Measurements from ENCODE around the gene PCDH9.

Gene PCDH9

DNA sequence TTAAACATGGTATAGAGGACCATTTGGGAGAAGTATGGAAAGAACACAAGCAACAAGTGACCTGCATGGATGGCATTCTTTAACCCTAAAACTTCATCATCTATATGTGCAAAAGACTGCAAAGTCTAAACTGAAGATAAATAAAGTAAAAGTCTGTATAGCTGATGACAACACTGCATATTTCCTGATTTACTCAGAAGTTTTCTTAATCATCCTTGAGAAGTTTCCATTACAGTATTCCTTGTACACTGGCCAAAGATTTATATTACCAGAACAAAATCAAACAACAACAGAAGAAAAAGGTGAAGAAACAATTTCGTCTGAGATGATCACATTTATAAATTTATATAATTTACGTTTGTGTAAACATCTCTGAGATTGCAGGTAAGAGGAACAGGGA is 805.7 kb downstream of the PCDH9 start:
- DNase-seq (ENCODE audit: low read depth in 1 of 2, low spot score in 1 of 2) = no peak

DNA sequence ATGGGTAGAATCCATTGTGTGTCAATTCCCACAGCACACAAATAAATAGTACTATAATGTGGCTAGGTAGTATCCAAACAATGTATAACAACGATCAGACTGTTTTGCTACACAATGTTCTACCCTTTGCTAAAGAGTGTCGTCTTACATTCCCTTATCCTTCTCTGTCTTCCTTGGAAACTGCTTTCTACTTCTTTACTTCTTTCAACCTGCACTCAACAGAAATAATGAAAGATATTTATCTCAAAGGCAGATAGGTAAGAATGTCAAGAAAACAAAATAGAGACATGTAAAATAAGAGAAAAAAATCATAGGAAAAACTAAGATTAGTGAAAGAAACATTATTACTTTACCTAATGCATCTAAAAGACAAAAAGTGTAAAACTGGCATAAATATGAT is 814.7 kb downstream of the PCDH9 start:
- no peak for DNase-seq (ENCODE audit: low read depth in 1 of 2, low spot score in 1 of 2)

DNA sequence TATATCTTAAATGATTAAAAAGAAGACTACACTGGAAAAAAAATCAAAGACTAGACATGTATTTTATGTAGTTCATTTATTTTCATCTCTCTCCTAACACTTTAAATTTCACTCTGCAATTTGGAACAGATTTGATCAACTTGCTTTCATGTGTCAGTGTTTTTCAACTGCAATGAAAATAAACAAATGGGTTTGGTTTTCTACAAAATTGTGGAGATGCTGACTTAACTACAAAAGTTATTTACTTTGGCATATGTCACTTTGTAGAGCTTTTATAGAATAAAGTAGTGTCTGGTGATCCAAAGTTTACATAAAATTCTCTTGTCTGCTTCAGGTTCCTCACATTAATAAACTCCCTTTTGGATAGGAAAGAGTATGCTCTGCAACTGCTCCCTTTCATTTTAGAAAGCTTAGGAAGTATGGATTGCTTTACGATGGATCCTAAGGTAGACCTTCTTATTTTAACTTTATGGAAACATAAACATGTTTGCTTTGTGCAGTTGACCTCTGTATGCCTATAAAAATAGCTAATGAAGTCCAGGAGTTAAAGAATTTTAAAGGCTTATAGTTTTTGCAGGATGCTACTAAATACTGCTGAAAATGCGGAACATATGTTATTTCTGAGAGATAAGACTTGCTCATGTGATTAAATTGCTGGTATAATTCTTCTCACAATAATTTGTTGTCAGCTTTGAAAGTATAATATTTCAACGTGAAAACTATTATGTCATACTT is 815.9 kb downstream of the PCDH9 start:
- DNase-seq (ENCODE audit: low read depth in 1 of 2, low spot score in 1 of 2) = no peak

DNA sequence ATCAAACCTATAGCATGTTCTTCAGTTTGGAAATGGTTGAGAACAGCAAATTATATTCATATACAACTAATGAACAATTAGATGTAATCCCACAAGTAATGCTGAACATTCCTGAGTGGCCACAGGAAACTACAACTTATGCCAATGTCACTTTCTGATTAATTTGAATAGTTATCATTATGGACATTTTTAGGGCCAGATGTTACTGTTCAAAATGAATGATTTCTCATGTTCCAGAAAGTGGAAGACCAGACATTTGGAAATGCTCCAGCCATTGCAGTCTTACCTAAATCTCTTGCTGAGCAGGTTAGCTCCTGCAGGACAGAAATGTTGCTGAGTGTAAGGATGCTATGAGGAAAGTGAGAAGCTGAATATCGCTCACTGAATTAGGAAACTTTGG is 819.8 kb downstream of the PCDH9 start:
- DNase-seq (ENCODE audit: low read depth in 1 of 2, low spot score in 1 of 2) = no peak

DNA sequence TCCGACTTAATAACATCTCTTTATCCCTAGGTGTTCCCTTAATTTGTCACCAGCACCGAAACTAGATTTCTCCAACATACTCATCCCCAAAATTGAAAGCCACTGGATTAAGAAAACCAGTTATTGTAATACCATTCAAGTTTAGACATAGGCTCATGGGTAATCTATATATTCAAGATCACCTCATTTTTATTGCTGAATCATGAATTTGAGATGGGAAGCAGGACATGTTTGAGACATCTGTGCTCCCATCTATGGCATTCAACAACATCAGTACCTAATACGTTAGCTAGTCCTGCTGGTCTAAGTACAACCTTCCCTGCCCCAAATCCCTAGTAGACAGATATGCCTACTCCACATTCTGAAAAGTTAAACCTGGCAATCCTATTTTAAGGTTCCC is 820.6 kb downstream of the PCDH9 start:
- DNase-seq (ENCODE audit: low read depth in 1 of 2, low spot score in 1 of 2) = no peak

DNA sequence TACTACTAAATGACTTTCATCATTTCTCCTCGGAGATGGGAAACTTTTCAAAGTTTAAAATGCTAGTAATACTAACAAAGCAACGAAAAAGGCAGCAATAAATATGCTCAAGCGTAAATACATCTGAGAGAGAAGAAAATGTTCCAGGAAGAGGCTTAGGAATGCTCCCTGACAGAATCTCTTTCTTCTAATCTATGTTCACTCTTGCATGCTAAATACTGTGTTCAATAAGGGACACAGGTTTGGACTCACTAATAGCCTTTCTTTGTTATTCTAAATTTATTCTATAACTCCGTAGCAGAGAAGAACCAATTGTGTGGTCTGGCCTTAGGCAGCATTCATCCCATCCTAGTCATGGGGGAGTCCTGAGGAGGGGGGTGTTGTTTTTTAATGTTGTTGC is 823.0 kb downstream of the PCDH9 start:
- no peak for DNase-seq (ENCODE audit: low read depth in 1 of 2, low spot score in 1 of 2)

DNA sequence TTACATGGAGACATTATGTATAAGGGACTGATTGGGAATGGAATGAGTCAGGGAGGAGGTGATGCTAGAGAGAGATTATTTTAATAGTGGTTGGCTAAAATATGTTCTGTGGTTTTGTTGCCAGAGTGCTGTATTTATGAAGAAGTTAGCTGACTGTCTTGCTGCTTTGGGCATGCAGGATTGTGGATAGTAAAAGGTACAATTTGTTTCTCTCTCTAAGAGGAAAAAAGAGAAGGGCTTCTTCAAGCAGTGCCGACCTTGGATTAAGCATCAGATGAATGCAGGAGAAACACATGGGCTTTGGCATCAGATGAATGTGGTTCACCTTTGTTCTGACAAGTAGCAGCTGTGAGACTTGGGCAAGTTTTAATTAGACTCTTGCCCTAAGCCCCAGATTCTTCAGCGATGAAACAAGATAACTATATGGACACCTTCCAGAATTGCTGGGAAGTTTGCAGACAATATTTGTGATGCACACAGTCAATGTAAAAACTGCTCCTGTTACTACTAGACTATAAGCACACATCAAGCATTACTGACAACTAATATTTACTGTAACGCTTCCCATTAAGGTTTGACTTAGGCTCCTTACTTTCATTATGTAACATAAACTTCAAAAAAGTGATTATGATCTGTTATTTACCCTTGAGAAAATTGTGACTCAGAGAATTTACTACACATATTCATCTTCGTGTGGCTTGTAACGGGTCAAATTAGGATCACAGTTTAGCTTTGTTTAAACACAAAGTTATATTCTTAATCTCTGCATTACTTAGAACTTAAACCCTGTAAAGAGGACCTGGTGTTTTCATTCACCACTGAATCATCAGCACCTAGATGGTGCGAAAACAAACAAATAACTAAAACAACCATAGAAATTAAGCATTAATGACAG is 824.0 kb downstream of the PCDH9 start:
- no peak for DNase-seq (ENCODE audit: low read depth in 1 of 2, low spot score in 1 of 2)

DNA sequence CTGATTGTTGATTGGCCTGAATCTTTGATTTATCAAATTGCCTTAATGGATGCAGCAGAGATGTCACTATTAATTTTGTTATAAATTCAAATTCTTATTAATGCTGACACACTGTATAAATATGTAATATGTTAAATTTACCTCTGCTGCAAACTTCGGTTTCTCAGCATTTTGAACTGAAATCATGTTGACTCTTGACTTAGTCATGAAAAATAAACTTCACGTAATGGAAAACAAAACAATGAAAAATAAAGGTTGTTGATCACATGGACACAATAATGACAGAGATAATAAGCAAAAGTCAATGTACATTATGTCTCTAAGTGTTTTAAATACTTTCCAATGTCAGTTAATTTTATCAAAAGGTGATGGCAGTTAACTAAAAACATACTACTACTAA is 827.6 kb downstream of the PCDH9 start:
- DNase-seq (ENCODE audit: low read depth in 1 of 2, low spot score in 1 of 2) = no peak

DNA sequence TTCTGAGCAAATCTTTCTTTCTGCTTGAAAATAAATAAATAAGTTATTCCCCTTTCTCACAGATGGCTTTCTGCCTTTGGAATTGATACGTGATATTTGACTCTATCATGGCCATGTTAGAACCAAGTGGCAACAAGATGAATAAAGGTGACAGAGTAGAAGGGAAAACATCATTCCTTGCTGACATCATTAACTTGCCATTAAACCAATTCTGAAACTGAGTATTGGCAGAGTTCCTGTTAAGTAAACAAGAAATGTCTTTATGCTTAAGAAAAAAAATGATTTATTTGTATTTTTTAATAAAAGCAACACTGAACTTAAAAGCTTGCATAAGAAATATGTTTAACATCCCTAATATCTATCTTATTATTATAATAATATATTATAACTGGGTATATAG is 828.1 kb downstream of the PCDH9 start:
- no peak for DNase-seq (ENCODE audit: low read depth in 1 of 2, low spot score in 1 of 2)

DNA sequence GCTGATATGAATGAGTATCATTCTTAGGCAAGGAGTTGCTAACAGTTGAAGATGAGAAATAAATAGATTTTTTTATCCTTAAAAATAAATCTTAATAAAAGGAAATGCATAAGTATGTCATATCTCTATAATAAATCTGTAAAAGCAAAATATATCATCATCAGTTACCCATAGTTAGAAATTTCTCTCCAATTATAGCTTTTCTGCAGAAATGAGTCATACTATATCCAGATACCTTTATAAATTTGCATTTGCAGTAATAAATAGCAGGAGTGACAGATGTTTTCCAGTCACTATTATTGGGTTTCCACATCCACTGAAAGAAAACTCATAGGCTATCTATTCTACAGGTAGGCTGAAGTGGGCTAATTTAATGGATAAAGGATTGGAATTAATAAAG is 829.8 kb downstream of the PCDH9 start:
- no peak for DNase-seq (ENCODE audit: low read depth in 1 of 2, low spot score in 1 of 2)

DNA sequence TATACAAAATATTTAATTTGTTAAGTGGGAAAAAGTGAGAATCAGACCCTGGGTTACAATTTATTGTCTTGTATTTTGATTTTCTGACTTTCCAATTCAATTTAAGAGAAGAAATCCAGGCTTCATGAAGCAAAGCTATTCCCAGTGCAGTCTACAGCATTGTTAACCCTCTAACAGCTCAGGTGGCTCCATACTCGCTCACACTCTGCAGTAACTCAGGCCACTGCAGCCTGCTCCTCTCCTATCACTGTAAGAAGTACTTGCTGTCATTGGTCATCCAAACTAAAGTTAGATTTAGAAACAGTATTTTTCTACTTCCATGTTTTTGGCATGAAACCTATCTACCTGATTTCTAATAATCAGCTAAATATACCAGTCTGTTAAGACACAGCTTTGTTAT is 830.3 kb downstream of the PCDH9 start:
- DNase-seq (ENCODE audit: low read depth in 1 of 2, low spot score in 1 of 2) = no peak

DNA sequence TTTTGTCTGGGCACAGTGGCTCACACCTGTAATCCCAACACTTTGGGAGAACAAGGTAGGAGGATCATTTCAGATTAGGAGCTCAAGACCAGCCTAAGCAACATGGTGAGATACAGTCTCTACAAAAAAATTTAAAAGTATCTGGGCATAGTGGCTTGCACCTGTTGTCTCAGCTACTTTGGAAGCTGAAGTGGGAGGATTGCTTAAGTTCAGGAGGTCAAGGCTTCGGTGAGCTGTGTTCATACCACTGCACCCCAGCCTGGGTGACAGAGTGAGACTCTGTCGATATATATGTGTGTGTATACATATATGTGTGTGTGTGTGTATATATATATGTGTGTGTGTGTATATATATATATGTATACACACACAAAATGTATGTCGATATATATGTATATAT is 833.0 kb downstream of the PCDH9 start:
- no peak for DNase-seq (ENCODE audit: low read depth in 1 of 2, low spot score in 1 of 2)

DNA sequence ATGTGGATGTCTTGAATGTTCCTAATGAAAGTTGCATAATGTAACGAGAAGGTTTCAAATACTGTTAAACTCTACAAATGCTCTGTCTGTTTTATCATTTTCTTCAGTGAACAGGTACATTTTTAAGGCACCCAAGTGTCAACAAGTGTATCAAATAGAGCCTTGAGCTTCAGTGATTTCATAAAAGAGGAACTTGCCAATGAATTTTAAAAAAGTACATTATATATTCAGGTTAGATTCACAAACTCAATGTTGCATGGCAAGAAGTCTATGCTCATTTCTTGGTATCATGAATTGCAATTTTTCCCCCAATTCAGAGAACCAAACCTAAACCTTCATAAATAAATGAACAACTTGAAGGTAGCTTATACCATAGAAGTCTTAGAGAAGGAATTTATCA is 838.8 kb downstream of the PCDH9 start:
- no peak for DNase-seq (ENCODE audit: low read depth in 1 of 2, low spot score in 1 of 2)

DNA sequence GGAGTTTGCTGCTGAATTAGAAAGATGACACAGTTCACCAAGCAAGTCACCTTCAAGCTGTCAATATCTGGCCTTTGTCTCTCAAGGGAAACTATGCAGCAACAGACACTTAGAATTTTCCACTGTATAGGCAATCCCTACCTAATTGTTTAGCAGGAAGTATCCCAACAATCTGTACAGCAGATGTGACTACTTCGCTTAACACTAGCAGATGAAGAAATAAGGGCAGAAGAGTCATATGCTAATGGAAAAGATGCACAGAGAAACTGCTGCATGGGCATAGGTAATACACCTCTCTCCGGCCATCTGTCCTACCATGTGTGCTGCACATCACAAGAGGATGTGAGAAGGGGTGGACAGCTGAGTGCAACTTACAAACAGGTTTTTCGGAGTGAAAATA is 851.2 kb downstream of the PCDH9 start:
- DNase-seq (ENCODE audit: low read depth in 1 of 2, low spot score in 1 of 2) = no peak

DNA sequence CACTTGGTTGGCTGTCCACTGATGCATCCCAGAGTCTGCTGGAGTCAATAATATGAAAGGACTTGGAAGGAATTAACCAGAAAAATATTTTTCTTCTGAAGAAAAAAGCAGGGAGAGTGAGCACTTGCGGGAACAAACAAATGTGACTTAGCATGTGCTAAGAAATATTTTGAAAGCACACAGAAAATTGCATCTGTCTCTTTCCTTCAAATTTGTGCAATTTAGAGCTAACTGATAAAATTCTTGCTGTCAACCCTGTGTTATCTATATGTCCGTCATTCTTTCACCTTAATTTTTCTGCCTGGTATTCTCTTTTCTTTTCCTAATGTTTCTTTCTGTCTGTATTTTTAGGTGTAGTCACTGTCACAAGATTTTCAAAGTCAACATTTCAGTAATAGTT is 852.6 kb downstream of the PCDH9 start:
- DNase-seq (ENCODE audit: low read depth in 1 of 2, low spot score in 1 of 2) = no peak

DNA sequence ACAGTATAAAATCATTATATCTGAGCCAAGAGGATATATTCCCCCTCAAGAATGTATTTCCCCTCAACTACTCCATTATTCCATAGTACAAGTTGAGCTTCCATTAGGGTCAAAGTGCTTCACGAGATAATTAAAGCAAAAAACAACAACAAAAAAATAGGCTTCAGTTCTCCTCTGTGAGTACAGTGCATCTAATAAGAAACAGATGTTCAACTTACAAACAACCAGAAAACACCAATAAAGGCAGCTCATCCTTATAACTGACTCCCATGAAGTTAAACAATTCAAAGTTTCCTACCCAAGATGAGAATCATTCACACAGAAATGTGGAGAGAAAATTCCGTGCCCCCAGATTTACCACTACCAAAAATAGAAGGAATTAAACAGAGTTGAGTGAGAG is 854.4 kb downstream of the PCDH9 start:
- DNase-seq (ENCODE audit: low read depth in 1 of 2, low spot score in 1 of 2) = no peak

DNA sequence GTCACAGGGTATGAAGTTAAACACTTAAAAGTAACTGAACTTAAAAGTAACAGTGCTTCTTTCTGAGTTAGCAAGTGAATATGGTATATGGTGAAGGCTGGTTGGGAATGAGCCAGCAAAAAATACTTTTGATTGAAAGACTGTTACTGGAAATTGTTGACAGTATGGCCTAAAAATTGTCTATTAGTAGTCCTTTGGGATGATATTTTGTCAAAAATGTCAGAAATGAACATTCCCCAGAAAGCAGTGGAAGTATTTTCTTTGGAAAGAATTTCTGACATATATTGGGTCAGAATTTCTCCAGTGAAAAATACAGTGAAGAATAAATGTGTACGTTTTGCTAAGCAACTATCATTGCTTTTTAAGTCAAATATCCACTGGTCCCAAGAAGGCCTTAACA is 860.5 kb downstream of the PCDH9 start:
- no peak for DNase-seq (ENCODE audit: low read depth in 1 of 2, low spot score in 1 of 2)

DNA sequence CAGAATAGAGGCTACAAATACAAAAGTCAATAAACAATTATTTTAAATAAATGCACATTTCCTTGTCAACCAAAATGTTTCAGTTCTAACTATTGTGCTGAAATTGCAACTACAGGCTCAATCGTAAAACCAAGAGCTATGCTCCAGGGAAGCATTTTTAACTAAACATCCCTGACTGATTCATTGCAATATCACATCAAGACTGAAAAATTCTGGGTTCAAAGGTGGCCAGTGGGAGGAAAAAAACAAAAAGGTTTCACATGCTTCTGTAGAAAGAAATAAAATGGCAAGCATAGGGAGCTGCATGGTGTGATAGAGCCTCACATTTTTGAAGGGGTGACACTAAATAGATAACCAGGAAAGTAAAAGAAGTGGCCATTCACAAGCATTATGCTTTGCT is 862.8 kb downstream of the PCDH9 start:
- no peak for DNase-seq (ENCODE audit: low read depth in 1 of 2, low spot score in 1 of 2)

DNA sequence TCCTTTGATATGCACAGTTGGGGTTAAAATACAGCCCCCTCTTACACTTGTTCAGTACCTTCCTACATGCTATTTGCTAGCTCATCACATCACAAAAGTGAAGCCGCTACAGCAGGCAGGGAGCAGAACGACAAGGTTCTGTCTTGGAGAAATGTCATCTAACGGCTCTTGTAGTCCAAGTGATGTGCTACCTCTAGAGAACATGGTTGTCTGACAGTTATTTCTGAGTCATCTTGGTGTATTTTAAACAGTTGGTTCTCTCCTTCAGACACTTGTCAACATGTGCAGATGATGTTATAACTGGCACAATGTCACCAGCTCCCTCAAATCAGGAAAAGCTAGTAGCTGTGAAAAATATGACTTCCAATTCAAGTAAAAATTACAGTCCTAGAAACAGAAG is 865.0 kb downstream of the PCDH9 start:
- no peak for DNase-seq (ENCODE audit: low read depth in 1 of 2, low spot score in 1 of 2)

DNA sequence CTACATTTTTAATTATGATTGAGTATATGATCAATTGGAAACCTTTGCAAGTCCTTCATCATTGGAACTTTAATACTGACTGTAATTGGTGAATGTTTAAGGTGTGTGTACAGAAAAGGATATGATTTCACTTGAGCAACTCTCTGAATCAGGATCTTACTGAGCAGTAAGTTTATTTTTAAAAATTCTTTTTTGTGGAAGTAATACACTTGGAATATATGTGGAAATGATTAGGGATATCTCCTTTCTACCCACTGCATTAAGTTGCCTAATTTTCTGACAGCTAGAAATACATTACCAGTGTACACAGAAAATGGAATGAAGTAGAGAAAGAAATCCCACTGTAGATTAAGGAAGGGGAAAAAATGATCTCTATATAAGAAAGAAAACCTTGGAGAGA is 865.8 kb downstream of the PCDH9 start:
- DNase-seq (ENCODE audit: low read depth in 1 of 2, low spot score in 1 of 2) = no peak

DNA sequence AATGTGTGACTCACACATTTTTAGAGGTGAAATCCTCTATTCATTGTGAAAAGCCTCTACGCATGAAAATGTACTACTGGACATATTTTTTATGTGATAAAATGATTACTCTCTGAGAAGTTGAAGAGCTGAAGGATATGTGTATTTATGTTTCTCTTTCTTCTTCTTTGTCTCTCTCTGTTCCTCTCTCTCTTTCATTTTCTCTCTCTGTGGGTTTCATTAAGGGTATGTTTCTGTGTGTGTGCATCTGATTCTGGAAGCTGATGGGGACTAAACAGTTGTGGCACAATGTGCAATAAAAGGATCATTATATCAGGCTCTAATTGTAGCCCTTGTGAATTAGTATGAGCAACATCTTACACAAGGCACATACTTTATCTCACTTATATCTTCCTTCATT is 867.7 kb downstream of the PCDH9 start:
- DNase-seq (ENCODE audit: low read depth in 1 of 2, low spot score in 1 of 2) = no peak

DNA sequence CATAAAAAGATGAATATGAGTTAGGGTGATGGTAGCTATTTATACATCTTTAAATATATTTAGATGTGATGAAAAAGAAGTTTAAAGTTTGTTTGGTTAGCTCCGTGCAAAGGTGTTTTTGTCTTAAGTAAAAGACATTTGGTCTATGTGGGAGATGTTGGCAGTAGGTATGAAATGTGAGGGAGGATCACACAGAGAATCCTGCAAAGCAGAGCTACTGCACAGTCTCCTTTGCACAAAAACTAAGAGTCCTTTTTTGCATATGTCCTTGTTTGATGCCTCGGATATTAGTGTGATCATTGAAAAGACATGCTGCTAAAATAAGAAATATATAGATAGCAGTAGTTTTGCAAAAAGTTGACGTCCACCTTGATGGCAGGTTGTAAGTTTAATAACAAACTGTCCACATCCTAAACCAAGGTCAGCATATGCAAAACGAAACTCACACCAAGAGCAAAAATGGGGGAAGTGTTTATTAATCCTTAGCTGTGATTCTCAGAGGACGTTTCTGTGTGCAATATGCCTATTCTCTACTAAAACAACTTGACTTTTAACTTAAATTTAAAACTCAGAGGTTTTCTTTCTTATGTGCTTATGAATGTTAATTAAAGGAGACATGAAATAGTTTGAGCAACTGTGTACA is 870.1 kb downstream of the PCDH9 start:
- DNase-seq (ENCODE audit: low read depth in 1 of 2, low spot score in 1 of 2) = no peak
